Stimulated activated CD4-positive, alpha-beta T cell treated with anti-CD3 and anti-CD28 coated beads, Interleukin-15, amount 100 ng/mL, for 24 hours (primary cell): ENCODE data around the gene TM4SF5.
"Not testable (repeated sequence)": the region's sequence is repeated elsewhere in the genome, so short reads cannot be mapped to it uniquely, and the experiment has no call there.

ENCODE experiments used
- DNase-seq: peaks from one replicate; pipeline ENCODE4 v3.0.0-alpha.2; 2020

The TM4SF5 gene

GRCh38 chr17:4790705-4791088 lies 19.0 kb downstream of the TM4SF5 start:
- no peak for DNase-seq

GRCh38 chr17:4795168-4795567 lies 23.5 kb downstream of the TM4SF5 start:
- no peak for DNase-seq

- peak; percentile 70 for DNase-seq
These were observed 24.9 kb downstream of the TM4SF5 start for GRCh38 chr17:4796552-4796920.

- DNase-seq, result no peak
These were observed 28.9 kb downstream of the TM4SF5 start for GRCh38 chr17:4800462-4801196.

GRCh38 chr17:4802228-4802627 lies 30.5 kb downstream of the TM4SF5 start, which contains the start of gene C17orf114:
C17orf114 (minus strand) TSS chr17:4802328.
- no peak for DNase-seq

GRCh38 chr17:4806456-4806776 lies 34.7 kb downstream of the TM4SF5 start:
- no peak for DNase-seq

GRCh38 chr17:4806777-4807604 lies 35.3 kb downstream of the TM4SF5 start, which contains the start of gene PLD2:
PLD2 (plus strand) TSS chr17:4807152; CDS start chr17:4807773, 621 bp downstream.
- peak; percentile 94 for DNase-seq

GRCh38 chr17:4807605-4808377 lies 36.1 kb downstream of the TM4SF5 start:
- DNase-seq, result no peak

GRCh38 chr17:4808378-4808767 lies 36.7 kb downstream of the TM4SF5 start:
- no peak for DNase-seq

GRCh38 chr17:4810696-4811290 lies 39.1 kb downstream of the TM4SF5 start:
- DNase-seq, result no peak

- no peak for DNase-seq
These were observed 39.8 kb downstream of the TM4SF5 start for GRCh38 chr17:4811471-4811870.

GRCh38 chr17:4812690-4813089 lies 41.0 kb downstream of the TM4SF5 start:
- DNase-seq, result no peak

GRCh38 chr17:4815043-4815675 lies 43.5 kb downstream of the TM4SF5 start:
- no peak for DNase-seq

GRCh38 chr17:4816826-4817225 lies 45.1 kb downstream of the TM4SF5 start:
- no peak for DNase-seq

- no peak for DNase-seq
These were observed 46.6 kb downstream of the TM4SF5 start for GRCh38 chr17:4818276-4818675.

GRCh38 chr17:4822835-4823234 lies 51.1 kb downstream of the TM4SF5 start:
- DNase-seq, result no peak

- DNase-seq, result no peak
These were observed 51.8 kb downstream of the TM4SF5 start for GRCh38 chr17:4823373-4824089.

GRCh38 chr17:4827399-4827798 lies 55.7 kb downstream of the TM4SF5 start:
- no peak for DNase-seq

GRCh38 chr17:4832829-4833177 lies 61.1 kb downstream of the TM4SF5 start:
- not testable (repeated sequence) for DNase-seq
